Embryonic facial prominence (tissue), 1 donor: ENCODE measurements around the gene CKAP4.
A peak's percentile ranks its signal among the peaks of the same experiment; 100 is the strongest.

Experiments used
- DNase-seq: peaks from one replicate; pipeline ENCODE4 v3.0.0-alpha.2; 2016; ENCODE audit errors: extremely low spot score

Gene CKAP4

GRCh38 chr12:106274575-106275121, 26.8 kb upstream of the CKAP4 start:
- DNase-seq, result no peak

GRCh38 chr12:106274012-106274411, 26.2 kb upstream of the CKAP4 start:
- no peak for DNase-seq

- no peak for DNase-seq
Observed at GRCh38 chr12:106273491-106273890, 25.7 kb upstream of the CKAP4 start.

- DNase-seq, result no peak
Observed at GRCh38 chr12:106271575-106272505, 24.0 kb upstream of the CKAP4 start.

- no peak for DNase-seq
Observed at GRCh38 chr12:106269150-106269771, 21.4 kb upstream of the CKAP4 start.

GRCh38 chr12:106267535-106267934, 19.7 kb upstream of the CKAP4 start:
- DNase-seq, result no peak

- DNase-seq, result no peak
Observed at GRCh38 chr12:106265116-106265515, 17.3 kb upstream of the CKAP4 start.

GRCh38 chr12:106258935-106259334, 11.1 kb upstream of the CKAP4 start:
- no peak for DNase-seq

GRCh38 chr12:106258226-106258625, 10.4 kb upstream of the CKAP4 start:
- no peak for DNase-seq

GRCh38 chr12:106256524-106256923, 8.7 kb upstream of the CKAP4 start:
- no peak for DNase-seq

GRCh38 chr12:106255952-106256351, 8.1 kb upstream of the CKAP4 start:
- DNase-seq, result no peak

- DNase-seq, result no peak
Observed at GRCh38 chr12:106255493-106255892, 7.7 kb upstream of the CKAP4 start.

GRCh38 chr12:106254724-106255123, 6.9 kb upstream of the CKAP4 start:
- DNase-seq, result no peak

GRCh38 chr12:106251631-106252455, 4.0 kb upstream of the CKAP4 start:
- no peak for DNase-seq

- DNase-seq, result no peak
Observed at GRCh38 chr12:106249411-106250135, 1.8 kb upstream of the CKAP4 start.

- peak; percentile 13 for DNase-seq
Observed at GRCh38 chr12:106248846-106249371, 1.1 kb upstream of the CKAP4 start.

- DNase-seq, result no peak
Observed at GRCh38 chr12:106248312-106248845, 559 bp upstream of the CKAP4 start.

GRCh38 chr12:106246891-106247673, 738 bp downstream of the CKAP4 start:
- no peak for DNase-seq

GRCh38 chr12:106245767-106246166, 2.1 kb downstream of the CKAP4 start:
- no peak for DNase-seq

GRCh38 chr12:106243620-106244019, 4.2 kb downstream of the CKAP4 start:
- DNase-seq, result no peak
